ENCODE results near the gene MMP20. TPM values are rescaled to one million over a fixed set of nuclear protein-coding genes. Genes with fewer than 3 reads are reported as not detected.

MMP20 gene
- total RNA-seq, 1 donor from 2014 or later, result not detected

DNA sequence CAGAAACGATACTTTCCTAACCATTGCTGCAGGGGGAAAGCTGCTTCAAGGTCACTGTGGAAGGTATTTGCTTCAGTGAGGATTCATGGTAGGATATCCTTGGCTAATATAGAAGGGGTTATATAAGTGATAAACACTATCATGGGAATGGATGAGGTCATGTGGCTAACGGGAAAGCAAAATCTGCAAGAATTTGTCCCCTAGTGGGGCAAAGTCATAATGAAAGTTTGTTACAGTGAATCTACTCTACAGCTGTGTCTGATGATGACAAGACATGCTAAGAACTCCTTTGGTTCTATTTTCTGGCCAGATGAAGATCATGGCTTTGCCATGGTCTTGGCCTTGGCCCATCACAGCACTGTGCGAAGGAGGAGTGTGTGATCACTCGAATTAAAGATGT lies 13.8 kb downstream of the MMP20 start:
- H3K4me3 ChIP-seq, result no peak overlapping the region
- DNase-seq, result no peak
- intact Hi-C loops (cut with micrococcal nuclease), result no loop called here
- H3K36me3 ChIP-seq, result no peaks in the 10 kb centered on the region
- no peaks in the 10 kb centered on the region for H3K9me3 ChIP-seq (replicated peaks)
- H3K4me1 ChIP-seq, result no peaks in the 10 kb centered on the region
- TF ChIP-seq, protein P1, sequence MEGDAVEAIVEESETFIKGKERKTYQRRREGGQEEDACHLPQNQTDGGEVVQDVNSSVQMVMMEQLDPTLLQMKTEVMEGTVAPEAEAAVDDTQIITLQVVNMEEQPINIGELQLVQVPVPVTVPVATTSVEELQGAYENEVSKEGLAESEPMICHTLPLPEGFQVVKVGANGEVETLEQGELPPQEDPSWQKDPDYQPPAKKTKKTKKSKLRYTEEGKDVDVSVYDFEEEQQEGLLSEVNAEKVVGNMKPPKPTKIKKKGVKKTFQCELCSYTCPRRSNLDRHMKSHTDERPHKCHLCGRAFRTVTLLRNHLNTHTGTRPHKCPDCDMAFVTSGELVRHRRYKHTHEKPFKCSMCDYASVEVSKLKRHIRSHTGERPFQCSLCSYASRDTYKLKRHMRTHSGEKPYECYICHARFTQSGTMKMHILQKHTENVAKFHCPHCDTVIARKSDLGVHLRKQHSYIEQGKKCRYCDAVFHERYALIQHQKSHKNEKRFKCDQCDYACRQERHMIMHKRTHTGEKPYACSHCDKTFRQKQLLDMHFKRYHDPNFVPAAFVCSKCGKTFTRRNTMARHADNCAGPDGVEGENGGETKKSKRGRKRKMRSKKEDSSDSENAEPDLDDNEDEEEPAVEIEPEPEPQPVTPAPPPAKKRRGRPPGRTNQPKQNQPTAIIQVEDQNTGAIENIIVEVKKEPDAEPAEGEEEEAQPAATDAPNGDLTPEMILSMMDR (IDR thresholded peaks at IDR 0.05; ENCODE audit: borderline replicate concordance), result no peak
- no peak overlapping the region for H3K27ac ChIP-seq (replicated peaks)
- no peaks in the 10 kb centered on the region for H3K27me3 ChIP-seq (ENCODE audit: low read depth)

DNA sequence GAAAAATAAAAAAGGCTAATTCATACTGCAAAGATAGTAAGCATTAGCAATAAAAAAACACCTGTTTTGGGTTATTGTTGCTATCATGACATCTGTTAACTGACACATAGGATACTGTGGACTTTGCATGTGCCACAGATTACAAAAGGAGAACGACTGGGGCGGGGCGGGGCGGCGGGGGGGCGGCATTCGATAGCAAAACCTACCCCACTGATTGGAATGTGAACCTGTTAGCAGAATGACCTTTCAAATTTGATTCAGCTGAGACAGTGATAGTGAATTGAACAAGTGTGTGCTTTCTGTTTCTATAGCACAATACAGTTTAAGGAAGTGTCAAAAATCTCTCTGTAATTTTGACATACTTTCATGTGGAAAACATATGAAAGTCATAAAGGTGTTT lies 14.9 kb downstream of the MMP20 start:
- Histone ChIP-seq H3K9me3 (replicated peaks) (no peaks in the 10 kb centered on the region), H3K4me3 (no peak overlapping the region), H3K27ac (replicated peaks) (no peak overlapping the region), H3K36me3 (no peaks in the 10 kb centered on the region), H3K4me1 (no peaks in the 10 kb centered on the region), H3K27me3 (ENCODE audit: low read depth) (no peaks in the 10 kb centered on the region)
- DNase-seq, result no peak
- intact Hi-C loops (cut with micrococcal nuclease), result no loop called here
- TF ChIP-seq, protein P1 (IDR thresholded peaks at IDR 0.05; ENCODE audit: borderline replicate concordance), result no peak

DNA sequence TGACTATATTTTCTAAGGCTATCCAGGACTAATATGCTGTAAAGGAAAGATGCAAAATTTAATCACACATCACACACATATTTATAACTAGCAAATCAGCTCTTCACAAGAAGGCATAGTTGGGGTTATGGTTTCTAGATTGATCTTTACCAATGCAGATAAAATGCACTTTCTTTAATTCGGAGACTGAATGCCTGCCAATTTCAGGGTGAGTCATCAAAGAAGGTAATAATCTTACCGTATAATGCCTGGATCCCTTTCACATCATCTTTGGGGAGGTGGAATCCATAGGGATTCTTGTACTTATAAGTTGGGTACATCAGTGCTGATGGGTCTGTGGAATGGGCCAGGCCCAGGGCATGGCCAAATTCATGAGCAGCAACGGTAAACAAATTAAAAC lies 16.4 kb downstream of the MMP20 start:
- H3K4me3 ChIP-seq, result no peak overlapping the region
- H3K4me1 ChIP-seq, result no peaks in the 10 kb centered on the region
- TF ChIP-seq, protein P1 (IDR thresholded peaks at IDR 0.05; ENCODE audit: borderline replicate concordance), result no peak
- H3K9me3 ChIP-seq (replicated peaks), result no peaks in the 10 kb centered on the region
- no peaks in the 10 kb centered on the region for H3K36me3 ChIP-seq
- H3K27ac ChIP-seq (replicated peaks), result no peak overlapping the region
- DNase-seq, result no peak
- H3K27me3 ChIP-seq (ENCODE audit: low read depth), result no peaks in the 10 kb centered on the region
- intact Hi-C loops (cut with micrococcal nuclease), result no loop called here

DNA sequence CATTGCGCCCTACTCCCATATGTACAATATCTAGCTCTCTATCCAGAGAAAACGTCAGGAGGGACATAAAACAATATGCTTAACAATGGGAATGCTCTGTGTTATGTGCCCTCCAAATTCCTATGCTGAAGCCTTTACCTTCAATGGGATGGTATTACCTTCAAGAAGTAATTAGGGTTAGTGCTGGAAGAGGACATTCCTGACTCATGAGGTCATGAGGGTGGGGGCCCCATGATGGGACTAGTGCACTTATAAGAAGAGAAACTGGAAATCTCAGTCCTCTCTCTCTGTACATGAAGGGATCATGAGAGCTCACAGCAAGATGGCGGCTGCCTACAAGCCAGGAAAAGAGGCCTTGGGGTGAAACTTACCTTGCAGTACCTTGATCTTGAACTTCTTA lies 20.3 kb downstream of the MMP20 start:
- H3K27ac ChIP-seq (replicated peaks), result no peak overlapping the region
- DNase-seq, result no peak
- no peaks in the 10 kb centered on the region for H3K9me3 ChIP-seq (replicated peaks)
- H3K4me1 ChIP-seq, result peaks cover 4% of the 10 kb centered on the region
- intact Hi-C loops (cut with micrococcal nuclease), result no loop called here
- TF ChIP-seq, protein P1 (IDR thresholded peaks at IDR 0.05; ENCODE audit: borderline replicate concordance), result no peak
- no peaks in the 10 kb centered on the region for H3K36me3 ChIP-seq
- H3K27me3 ChIP-seq (ENCODE audit: low read depth), result no peaks in the 10 kb centered on the region
- no peak overlapping the region for H3K4me3 ChIP-seq

DNA sequence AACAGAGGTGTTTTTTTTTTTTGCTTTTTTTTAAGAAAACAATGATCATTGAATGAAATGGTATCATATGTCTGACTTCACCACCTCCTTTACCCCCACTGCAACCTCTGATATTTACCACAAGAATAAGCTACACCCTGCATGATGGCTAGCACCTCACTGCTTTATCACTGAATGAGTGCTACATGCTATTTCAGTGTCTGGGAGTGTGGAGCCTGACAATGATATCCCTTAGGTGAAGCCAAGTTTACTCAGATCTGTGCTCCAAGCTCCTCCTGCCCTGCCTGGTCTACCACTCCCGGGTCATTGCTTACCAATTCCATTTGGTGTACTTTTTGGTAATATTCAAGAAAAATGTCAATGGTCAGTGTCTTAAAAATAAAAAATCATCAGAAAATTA lies 21.1 kb downstream of the MMP20 start:
- Histone ChIP-seq H3K27me3 (ENCODE audit: low read depth) (no peaks in the 10 kb centered on the region), H3K4me3 (no peak overlapping the region), H3K4me1 (peaks cover 4% of the 10 kb centered on the region), H3K27ac (replicated peaks) (no peak overlapping the region), H3K9me3 (replicated peaks) (no peaks in the 10 kb centered on the region), H3K36me3 (no peaks in the 10 kb centered on the region)
- TF ChIP-seq, protein P1 (IDR thresholded peaks at IDR 0.05; ENCODE audit: borderline replicate concordance), result no peak
- intact Hi-C loops (cut with micrococcal nuclease), result no loop called here
- DNase-seq, result no peak

DNA sequence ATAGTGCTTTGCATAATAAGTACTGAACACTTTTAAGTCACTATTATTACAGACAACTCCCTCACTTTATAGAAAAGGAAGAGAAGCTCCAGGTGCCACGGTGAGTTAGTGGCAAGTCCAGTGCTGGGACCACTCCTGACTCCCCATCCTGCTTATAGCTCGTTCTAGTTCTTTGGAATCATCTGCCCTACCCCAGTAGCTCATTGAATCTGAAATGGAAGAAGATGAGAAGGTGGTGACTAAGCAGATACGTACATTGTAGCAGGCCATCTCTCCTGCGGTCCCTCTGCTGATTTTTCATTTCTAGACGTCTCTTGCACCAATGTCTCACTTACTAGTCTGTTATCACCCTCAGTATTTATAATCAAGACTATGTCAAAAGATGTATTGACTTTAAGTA lies 21.6 kb downstream of the MMP20 start:
- intact Hi-C loops (cut with micrococcal nuclease), result no loop called here
- TF ChIP-seq, protein P1 (IDR thresholded peaks at IDR 0.05; ENCODE audit: borderline replicate concordance), result no peak
- peak overlapping the region; percentile 33 for H3K27ac ChIP-seq (replicated peaks)

More for the DNA sequence above, 21.6 kb downstream of the MMP20 start:
- Histone ChIP-seq H3K4me3 (no peak overlapping the region), H3K36me3 (no peaks in the 10 kb centered on the region), H3K4me1 (peaks cover 4% of the 10 kb centered on the region), H3K27me3 (ENCODE audit: low read depth) (no peaks in the 10 kb centered on the region), H3K9me3 (replicated peaks) (no peaks in the 10 kb centered on the region)
- no peak for DNase-seq
